Right lobe of liver (tissue), 4 donors: ENCODE results near the gene CNN1.

ENCODE experiments used
- POLR2A ChIP-seq: fragments of 450-650 bp; IDR thresholded peaks from one replicate; pipeline ENCODE4 v1.6.1; 2017; ENCODE audit warnings: antibody characterized with exemption, mild to moderate bottlenecking
- TF ChIP-seq, protein P1 (sequence below), 4 donors: fragments of 200-600 bp in 3 of 4; fragments of 450-650 bp in 1 of 4; IDR thresholded peaks; one replicate each; pipeline versions ENCODE4 v1.5.1 to v1.8.0; 2016 to 2022; ENCODE audit warnings: antibody characterized with exemption in 4 of 4, mild to moderate bottlenecking in 2 of 4
- donor health status: DM: no; HTN: no; CAD: no.
- donor health status: DM: no; HTN: no; CAD: no.
- donor health status: DM: no; HTN: yes; CAD: no.

DNA sequence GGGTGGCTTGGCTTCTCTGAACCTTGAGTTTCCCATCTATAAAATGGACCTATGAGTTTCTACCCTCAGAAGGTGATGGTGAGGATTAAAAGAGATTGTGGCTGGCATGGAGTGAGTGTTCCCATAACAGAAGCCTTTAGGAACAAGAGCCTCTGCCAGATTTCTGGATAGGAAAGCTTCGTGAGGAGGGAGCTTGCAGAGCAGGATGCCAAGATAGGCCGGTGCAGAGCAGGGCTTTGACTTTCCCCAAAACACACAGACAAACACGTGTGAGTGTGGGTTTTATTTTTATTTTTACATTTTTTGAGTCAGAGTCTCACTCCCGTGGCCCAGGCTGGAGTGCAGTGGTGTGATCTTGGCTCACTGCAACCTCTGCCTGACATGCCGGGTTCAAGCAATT lies 3.7 kb upstream of the CNN1 start:
- TF ChIP-seq, protein P1, sequence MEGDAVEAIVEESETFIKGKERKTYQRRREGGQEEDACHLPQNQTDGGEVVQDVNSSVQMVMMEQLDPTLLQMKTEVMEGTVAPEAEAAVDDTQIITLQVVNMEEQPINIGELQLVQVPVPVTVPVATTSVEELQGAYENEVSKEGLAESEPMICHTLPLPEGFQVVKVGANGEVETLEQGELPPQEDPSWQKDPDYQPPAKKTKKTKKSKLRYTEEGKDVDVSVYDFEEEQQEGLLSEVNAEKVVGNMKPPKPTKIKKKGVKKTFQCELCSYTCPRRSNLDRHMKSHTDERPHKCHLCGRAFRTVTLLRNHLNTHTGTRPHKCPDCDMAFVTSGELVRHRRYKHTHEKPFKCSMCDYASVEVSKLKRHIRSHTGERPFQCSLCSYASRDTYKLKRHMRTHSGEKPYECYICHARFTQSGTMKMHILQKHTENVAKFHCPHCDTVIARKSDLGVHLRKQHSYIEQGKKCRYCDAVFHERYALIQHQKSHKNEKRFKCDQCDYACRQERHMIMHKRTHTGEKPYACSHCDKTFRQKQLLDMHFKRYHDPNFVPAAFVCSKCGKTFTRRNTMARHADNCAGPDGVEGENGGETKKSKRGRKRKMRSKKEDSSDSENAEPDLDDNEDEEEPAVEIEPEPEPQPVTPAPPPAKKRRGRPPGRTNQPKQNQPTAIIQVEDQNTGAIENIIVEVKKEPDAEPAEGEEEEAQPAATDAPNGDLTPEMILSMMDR (IDR thresholded peaks at IDR 0.05): no peak
- no peak for TF ChIP-seq POLR2A
